GM21515 (cell line): ENCODE measurements around the gene LZIC.
A peak's percentile ranks its signal among the peaks of the same experiment; 100 is the strongest.
"Not testable (repeated sequence)": the region's sequence is repeated elsewhere in the genome, so short reads cannot be mapped to it uniquely, and the experiment has no call there.

Experiments used
- ATAC-seq: cut with Tn5 transposase; IDR thresholded peaks from one replicate; pipeline ENCODE4 v1.9.1; 2021; ENCODE audit not compliant: unreplicated experiment

LZIC gene

GRCh38 chr1:9942939-9943788 lies at the start of gene LZIC, which contains the start of gene NMNAT1:
TSS of gene LZIC (minus strand) at chr1:9943391. CDS start at chr1:9936619, 6,772 bp downstream.
TSS of gene NMNAT1 (plus strand) at chr1:9943475. CDS start at chr1:9972074, 28,599 bp downstream.
- ATAC-seq = peak; percentile 90

DNA sequence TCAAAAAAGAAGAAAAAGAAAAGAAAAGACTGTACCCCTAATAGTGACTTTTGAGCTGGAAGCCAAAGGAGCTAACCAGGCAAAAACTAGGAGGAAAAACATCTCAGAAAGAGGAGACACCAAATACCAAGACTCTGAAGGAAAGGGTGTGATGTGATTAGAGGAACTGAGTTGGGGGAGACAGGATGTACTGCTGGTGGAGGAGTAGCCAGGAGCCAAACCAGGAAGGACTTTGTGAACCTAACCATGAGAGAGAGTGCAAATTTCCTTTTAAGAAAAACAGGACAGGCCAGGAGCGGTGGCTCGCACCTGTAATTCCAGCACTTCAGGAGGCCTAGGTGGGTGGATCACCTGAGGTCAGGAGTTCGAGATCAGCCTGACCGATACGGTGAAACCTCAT lies 49.7 kb upstream of the LZIC start:
- no peak for ATAC-seq

DNA sequence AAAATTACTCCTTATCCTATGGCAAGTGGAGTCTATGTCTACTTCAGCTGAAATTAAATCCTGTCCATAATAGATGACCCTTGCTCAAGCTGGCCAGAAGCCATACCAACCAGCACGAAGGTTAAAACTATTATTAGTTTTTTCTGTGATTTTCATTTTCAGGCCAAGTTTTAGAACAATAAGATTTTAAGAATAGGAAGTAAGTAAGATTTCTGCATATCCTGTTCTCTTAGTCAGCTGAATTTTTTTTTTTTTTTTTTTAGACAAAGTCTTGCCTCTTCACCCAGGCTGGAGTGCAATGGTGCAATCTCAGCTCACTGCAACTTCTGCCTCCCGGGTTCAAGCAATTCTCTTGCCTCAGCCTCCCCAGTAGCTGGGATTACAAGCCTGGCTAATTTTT lies 47.8 kb upstream of the LZIC start:
- ATAC-seq = no peak

GRCh38 chr1:9989773-9990172 lies 46.6 kb upstream of the LZIC start:
- no peak for ATAC-seq

DNA sequence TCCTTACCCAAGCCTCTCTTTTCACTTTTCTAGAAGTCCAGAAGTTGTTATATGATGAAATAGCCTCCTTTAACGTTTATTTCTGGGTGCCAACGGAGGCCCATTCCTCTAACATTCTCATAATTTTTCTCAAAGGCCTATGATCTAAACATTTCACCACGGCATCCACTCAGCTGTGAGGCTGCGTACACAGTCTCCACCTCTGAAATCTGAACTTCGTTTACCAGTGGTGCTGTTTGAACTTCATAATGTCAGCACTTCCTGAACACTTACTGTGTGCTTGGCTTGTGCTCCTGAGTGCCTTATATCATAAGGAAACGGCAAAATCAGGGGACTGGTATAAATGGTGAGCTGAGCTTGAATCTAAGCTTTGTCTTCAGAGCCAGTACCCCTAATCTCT lies 41.8 kb upstream of the LZIC start:
- no peak for ATAC-seq

DNA sequence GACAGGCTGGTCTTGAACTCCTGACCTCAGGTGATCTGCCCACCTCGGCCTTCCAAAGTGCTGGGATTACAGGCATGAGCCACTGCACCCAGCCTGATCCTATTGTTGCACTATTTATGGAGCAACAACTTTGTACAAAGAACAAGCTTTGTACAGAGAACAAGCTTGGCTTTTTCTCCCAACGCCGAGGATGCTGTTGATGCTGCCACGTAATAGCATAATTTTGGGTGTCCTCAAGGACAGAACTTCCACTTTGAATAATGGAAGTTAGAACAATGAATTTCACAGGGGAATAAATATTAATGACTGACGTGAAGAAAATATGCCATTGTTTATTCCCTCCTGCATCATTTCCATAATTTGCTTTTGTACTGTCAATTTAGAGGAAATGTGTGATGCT lies 41.1 kb upstream of the LZIC start:
- no peak for ATAC-seq

GRCh38 chr1:9960706-9961562 lies 17.7 kb upstream of the LZIC start:
- ATAC-seq = no peak

- no peak for ATAC-seq
Measured at GRCh38 chr1:9960011-9960410, 16.8 kb upstream of the LZIC start.

- no peak for ATAC-seq
Measured at GRCh38 chr1:9957726-9958125, 14.5 kb upstream of the LZIC start.

DNA sequence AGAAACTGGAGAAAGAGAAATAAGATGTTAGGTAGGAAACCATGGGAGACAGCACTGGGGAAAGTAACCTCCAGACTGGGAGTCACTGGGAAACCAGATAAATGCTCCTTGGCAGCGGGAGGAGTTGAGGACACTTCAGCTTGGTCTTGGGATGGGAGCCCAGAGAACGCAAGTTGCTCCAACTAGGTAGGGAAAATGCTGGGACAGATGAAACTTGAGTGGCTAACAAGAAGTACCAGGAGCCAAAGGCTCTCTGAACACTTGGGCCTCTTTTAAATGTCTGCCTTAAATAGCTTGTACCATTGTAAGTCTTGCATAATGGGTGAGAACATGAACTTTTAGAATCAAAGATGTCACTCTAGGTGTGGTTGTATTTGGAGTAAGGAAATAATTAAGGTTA lies 3.1 kb upstream of the LZIC start:
- no peak for ATAC-seq

DNA sequence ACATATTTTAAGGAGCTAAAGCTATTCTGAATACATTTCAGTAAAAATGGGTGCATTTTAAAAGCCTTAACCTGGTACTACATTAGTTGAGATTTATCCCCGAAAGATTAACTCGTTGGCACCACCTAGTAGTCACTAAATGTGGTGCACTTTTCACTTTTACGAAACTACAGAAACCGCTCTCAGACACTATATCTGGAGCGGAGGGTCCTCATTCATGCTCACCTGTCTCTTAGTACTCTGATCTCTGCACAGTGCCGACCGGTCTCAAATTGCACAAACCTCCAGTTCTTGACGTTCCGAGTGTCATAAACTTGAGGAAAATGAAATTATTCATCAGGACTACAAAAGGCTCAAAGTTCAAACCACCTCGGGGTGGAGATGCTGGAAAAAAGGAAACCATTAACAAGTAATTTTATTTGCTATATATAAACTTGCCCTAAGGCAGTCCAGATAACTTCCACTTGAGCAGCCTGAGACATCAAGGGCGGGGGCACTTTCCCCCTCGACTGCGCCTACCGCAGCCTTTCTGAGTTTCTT lies 722 bp downstream of the LZIC start:
- ATAC-seq = peak; percentile 43

GRCh38 chr1:9929431-9930385 lies 13.5 kb downstream of the LZIC start:
- no peak for ATAC-seq

DNA sequence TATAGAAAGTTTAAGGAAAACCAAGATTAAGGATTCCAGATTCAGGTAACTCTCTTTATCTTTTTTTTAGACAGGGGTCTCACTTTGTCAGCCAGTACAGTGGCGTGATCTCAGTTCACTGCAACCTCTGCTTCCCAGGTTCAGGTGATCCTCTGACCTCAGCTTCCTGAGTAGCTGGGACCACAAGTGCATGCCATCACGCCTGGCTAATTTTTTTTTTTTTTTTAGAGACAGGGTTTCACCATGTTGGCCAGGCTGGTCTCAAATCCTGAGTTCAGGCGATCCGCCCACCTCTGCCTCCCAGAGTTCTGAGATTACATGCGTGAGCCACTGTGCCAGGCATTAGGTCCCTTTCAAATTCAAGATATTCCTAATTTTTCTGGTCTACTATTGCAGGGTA lies 15.9 kb downstream of the LZIC start:
- no peak for ATAC-seq

GRCh38 chr1:9922342-9922741 lies 20.8 kb downstream of the LZIC start:
- ATAC-seq = no peak

DNA sequence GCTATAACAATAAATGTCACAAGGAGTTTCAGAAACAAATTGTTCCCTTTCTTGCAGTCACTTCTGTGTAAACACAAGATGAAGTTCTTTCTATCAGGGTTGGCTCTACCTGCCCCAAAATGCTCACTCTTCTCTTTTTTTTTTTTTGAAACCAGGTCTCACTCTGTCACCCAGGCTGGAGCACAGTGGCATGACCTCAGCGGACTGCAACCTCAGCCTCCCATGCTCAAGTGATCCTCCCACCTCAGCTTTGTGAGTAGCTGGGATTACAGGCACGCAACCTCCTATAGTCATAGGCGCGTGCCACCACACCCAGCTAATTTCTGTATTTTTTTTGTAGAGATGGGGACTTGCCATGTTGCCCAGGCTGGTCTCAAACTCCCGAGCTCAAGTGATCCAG lies 22.6 kb downstream of the LZIC start:
- ATAC-seq = no peak

GRCh38 chr1:9917901-9918300 lies 25.3 kb downstream of the LZIC start:
- no peak for ATAC-seq

GRCh38 chr1:9917495-9917894 lies 25.7 kb downstream of the LZIC start:
- ATAC-seq = not testable (repeated sequence)

DNA sequence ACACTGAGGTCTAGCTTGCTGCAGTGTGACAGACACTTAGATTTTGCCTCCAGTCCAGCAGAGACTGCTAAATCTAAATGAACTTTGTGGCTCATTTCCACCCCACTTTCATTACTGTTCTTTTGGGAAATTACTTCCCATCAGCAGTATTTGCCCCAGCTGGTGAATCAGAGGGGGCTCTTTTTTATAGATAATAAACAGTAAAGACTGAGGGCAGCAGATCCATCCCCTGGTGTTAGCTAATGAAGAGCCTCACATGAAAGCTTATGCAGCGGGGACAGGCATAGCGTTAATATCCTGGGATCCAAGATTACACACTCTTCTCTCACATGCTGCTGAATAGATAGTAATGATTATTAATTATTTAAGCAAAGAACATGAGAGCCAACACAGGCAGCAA lies 26.7 kb downstream of the LZIC start:
- no peak for ATAC-seq

DNA sequence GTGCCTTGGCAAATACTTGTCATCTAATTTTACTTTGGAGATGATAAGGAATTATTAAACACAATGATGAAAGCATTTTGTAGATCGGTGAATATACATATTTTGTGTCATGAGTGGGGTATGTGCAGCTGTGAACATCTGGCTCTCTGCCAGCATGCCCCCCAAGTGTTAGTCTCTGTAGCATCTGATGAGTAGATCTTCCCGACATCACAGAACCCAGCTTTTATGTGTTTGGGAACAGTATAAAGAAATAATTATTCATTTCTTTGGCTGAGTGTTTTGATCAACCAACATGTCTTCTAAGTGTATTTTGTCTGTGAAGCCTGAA lies 28.6 kb downstream of the LZIC start:
- no peak for ATAC-seq

- no peak for ATAC-seq
Measured at GRCh38 chr1:9912264-9912936, 30.8 kb downstream of the LZIC start.
